Measurements from ENCODE around the gene SPOCK1.

- no peak for TF ChIP-seq POLR2A (IDR thresholded peaks at IDR 0.05)
- TF ChIP-seq, protein P1, sequence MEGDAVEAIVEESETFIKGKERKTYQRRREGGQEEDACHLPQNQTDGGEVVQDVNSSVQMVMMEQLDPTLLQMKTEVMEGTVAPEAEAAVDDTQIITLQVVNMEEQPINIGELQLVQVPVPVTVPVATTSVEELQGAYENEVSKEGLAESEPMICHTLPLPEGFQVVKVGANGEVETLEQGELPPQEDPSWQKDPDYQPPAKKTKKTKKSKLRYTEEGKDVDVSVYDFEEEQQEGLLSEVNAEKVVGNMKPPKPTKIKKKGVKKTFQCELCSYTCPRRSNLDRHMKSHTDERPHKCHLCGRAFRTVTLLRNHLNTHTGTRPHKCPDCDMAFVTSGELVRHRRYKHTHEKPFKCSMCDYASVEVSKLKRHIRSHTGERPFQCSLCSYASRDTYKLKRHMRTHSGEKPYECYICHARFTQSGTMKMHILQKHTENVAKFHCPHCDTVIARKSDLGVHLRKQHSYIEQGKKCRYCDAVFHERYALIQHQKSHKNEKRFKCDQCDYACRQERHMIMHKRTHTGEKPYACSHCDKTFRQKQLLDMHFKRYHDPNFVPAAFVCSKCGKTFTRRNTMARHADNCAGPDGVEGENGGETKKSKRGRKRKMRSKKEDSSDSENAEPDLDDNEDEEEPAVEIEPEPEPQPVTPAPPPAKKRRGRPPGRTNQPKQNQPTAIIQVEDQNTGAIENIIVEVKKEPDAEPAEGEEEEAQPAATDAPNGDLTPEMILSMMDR (IDR thresholded peaks at IDR 0.05) = no peak
Observed at GRCh38 chr5:137332296-137332695, 166.8 kb downstream of the SPOCK1 start.
